Superior temporal gyrus (tissue), 1 donor: ENCODE measurements around the gene GSTO2.

ENCODE experiments used
- DNase-seq: peaks from one replicate; pipeline ENCODE4 v3.0.0-alpha.2; 2016; ENCODE audit errors: extremely low spot score

The GSTO2 gene

GRCh38 chr10:104307576-104308438, 38.8 kb downstream of the GSTO2 start:
- no peak for DNase-seq

GRCh38 chr10:104308439-104308903, 39.5 kb downstream of the GSTO2 start:
- DNase-seq, result no peak

DNA sequence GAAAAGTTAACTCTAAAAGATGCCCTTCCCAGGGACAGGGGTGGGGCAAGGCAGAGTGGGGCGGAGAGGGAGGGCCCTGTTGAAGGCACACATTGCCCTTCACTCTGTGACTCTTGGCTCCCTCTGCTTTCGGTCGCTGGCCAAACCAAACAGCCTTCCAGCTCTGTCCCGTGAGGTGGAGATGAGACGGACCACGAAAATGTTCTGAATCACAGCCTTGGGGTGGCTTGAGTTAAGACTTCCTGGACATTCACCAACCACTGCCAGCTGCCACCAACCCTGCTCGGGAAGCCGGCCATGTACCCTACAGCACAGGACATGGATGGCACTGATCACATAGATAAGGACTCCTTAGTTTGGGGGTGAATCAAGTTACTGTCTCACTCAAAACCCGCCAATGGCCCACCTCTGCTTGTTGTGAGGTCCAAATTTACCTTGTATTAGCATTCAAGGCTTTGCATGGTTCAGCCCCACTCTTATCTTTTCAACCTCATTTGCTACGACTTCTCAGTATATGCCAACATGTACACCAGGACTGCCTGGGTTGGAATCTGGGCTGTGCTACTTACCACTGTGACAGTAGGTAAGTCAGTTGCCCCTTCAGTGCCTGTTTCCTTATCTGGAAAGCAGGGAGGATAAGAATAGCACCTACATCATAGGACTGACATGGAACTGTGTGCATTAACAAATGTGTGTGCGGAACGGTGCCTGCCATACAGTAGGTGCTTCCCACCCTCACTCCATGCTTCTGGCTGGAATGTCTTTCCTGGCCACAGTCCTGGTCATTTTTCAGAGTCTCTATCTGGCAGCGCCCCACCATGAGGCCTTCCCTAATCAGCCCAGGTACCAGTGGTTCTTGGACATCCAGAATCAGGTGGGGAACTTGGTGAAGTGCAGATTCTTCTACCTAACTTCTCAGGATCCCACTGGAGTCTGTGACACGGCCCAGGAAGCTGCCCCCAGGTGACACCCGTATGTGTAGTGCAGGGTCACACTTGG, 41.3 kb downstream of the GSTO2 start:
- no peak for DNase-seq

GRCh38 chr10:104311184-104311720, 42.3 kb downstream of the GSTO2 start:
- no peak for DNase-seq

DNA sequence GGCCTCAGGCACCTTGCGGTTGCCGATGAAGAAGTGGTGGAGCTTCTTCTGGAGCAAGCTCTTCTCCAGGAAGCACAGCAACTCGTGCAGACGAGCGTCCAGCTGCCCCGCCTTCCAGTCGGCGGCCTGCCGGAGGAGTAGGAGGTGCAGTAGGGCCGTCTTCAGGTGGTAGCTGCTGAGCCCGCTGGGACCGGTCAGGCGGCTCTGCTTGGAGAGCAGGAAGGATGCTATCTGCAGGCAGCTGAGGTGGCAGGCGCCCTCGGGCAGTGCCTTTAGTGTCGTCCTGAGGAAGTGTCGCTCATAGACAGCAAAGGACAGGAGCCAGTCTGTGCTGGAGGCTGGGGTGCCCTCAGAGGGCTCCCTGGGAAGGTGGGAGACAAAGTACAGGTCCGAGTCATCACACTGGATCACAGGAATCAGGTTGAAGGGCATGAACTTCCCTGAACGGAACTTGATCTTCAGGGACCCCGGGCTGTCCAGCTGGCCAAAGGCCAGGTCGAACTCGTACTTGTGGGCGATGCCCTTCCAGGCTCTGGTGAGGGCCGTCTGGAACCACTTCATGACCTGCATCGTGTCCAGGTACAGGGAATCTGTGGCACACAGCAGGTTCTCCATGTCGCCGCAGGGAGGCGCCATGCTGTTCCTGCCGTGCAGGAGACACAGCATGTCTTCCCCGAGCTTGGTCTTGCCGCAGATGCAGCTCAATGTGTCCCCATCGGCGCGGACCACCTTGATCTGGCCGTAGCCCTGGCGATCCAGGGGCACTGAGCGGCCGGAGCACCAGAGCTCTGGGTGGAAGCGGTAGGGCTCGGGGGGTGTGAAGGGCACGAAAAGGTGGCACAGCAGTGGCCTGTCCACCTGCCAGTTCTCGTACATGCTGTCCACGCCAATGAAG, 45.9 kb downstream of the GSTO2 start:
- no peak for DNase-seq

- DNase-seq, result no peak
Measured at GRCh38 chr10:104315486-104315921, 46.5 kb downstream of the GSTO2 start.

- no peak for DNase-seq
Measured at GRCh38 chr10:104316321-104317099, 47.5 kb downstream of the GSTO2 start.

DNA sequence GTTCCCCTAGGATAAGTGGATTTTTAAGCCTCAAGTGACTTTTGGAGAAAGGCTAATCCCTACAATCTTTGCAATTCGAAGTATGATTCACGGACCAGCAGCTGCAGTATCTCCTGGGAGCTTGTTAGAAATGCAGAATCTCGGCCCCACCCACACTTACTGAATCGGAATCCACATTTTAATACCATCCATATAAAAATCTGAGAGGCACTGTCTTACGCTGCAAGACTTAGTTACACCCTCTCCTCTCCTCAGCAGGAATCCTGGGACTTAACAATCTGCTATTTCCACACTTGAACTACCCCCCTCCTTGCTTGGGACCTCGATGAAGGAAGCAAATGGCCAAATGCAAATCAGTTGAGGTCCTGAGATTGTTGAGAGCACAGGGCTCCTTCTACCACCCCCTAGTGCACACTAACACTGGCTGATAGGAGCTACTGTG, 48.3 kb downstream of the GSTO2 start:
- no peak for DNase-seq

- no peak for DNase-seq
Measured at GRCh38 chr10:104317726-104318299, 48.8 kb downstream of the GSTO2 start.

DNA sequence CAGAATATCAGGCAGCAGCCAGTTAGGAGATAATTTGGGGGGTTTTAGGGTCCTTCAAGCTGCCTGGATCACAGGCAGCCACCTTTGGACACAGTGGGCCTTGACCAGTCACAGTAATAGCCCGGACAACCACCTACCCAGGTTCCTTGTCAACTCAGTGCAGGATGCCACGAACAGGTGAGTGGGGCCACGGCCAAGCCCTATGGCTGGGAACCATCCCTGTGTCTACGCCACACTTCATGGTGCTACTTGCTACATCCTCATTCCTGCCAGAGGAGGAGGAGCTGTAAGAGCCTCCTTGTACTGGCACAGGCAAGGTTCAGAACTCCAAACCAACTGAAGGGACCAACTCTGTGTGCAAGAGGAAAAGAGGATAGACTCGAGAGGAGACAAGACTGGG, 49.3 kb downstream of the GSTO2 start:
- DNase-seq, result no peak

DNA sequence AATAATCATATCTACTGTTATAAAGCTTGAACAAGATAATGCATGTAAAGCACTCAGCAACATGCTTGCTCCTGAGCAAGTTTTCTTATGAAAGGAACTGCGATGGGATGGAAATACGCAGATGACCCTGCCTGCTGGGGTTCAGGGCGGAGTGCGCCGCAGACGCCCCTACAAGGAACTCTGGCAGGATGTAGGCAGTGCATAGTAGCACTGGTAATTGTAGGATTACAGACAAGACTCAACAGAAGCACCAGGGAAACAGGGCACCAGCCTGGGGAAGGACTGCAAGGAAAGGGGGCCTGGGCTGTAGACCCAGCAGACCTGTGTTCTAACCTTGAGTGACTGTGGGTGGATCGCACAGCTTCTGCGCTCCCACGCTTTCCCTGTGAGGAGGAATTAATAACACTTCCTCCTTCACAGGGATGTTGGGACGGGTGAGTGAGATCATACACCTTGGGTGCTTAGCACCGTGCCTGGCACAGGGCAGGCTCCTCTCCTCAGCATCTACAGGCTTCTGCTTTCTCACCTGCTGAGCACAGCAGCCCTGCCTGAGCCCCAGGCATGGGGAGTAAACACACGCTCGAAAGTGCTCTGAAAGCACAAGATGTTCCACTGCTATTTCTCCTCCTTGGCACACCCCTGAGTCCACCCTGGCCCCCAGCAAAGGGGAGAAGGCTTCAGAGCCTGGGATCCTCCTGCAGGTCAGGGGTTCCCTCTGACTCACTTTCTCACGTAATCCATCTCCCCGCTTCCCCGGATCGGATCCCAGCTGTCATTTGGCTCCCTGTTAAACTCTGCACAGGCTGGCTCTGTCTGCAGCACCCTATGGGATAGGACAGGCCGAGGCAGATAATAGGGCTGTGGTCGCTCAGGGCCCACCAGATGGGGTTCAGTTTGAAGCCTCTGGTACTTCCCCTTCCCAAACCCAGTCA, 50.1 kb downstream of the GSTO2 start:
- DNase-seq, result no peak

DNA sequence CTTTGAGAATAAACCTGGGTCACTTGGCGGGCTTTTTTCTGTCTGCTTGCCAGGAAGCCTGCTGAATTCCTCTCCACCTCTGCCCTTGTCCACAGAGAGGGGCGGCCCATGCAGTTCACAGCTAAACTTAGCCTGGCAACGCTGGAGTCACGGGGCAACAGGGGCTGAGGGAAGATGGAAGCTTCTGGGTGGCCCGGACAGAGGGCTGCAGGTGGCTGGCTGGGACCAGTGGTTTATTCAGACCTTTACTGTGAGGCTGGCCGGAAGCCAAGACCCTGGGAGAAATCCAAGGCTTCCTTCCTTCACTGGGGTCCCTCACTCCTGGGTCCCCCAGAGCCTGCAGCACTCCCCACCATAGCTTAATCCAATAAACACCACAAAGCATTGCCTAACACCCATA, 52.2 kb downstream of the GSTO2 start:
- no peak for DNase-seq

DNA sequence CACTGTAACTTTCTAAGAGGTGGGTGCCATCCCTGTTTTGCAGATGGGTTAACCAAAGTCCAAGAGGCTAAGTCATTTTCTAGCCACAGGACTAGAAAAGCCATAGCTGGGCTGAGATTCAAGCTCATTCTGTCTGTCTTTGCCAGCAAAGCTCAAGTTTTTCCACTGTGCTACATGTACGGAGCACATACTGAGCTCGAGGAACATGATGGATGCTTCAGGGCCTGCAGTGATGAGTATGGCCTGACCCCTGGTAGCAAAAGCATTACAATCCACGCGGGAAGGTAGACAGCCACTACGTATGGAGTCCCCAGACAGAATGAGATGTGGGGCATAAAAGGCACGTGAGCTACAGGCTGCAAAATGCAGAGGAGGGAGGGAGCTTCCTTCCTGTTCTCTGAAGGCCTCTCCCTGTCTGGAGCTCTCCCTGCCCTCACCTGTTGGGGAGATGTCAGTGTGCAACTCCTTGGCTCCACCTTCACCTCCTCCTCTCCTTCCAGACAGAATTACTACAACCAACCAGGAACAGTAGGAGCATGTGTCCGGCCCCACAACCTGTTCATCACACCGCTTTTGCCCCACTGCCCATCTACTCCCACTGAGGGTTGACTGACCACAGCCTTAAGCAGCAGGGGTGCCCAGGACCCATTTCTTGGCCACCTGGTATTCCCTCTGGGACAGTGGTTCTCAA, 52.9 kb downstream of the GSTO2 start:
- DNase-seq, result no peak

GRCh38 chr10:104322416-104322782, 53.4 kb downstream of the GSTO2 start:
- DNase-seq, result no peak

- DNase-seq, result no peak
Measured at GRCh38 chr10:104323085-104323484, 54.1 kb downstream of the GSTO2 start.

GRCh38 chr10:104323760-104324201, 54.8 kb downstream of the GSTO2 start:
- DNase-seq, result no peak

- DNase-seq, result no peak
Measured at GRCh38 chr10:104324221-104324686, 55.3 kb downstream of the GSTO2 start.

DNA sequence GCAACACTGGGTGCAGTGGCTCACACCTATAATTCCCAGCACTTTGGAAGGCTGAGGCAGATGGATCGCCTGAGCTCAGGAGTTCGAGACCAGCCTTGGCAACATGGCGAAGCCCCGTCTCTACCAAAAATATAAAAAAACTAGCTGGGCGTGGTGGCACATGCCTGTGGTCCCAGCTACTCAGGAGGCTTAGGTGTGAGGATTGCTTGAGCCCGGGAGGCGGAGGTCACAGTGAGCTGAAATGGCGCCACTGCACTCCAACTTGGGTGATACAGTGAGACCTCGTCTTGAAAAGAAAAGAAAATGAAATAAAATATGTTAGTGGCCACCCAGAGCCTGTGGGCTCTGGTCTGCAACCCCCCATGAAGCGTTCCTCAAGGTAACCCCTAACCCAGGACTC, 55.9 kb downstream of the GSTO2 start:
- DNase-seq, result no peak
